H1 (cell line): Measurements from ENCODE around the gene CELF4. TPM values are rescaled to one million over a fixed set of nuclear protein-coding genes. Genes with fewer than 3 reads are reported as not detected.

Source experiments
- CTCF ChIA-PET: fragments of 300-600 bp; sonication (Branson Sonifier 250); formaldehyde crosslinking; loops from one replicate; lab custom pipeline; 2021; ENCODE audit not compliant: partially characterized antibody; lab: Charles Lee
- POLR2A ChIA-PET: fragments of 300-600 bp; sonication (Branson Sonifier 250); formaldehyde crosslinking; loops from one replicate; lab custom pipeline; 2021; ENCODE audit warnings: inconsistent platforms; ENCODE audit not compliant: partially characterized antibody; lab: Charles Lee
- DNase-seq, 2 experiments: peaks; one replicate each; pipeline versions ENCODE4 v3.0.0 to v3.0.0-alpha.2; 2010 to 2022; ENCODE audit warnings: low spot score in 2 of 2, low read depth in 1 of 2, mixed read lengths in 1 of 2
- FAIRE-seq: peaks from 2 replicates; lab custom pipeline; 2011; peaks lifted over from hg19 to GRCh38; lab: Jason Lieb, UNC
- H2AFZ ChIP-seq: 2 replicates; pipeline ENCODE4 v1.8.1; 2012; ENCODE audit warnings: low read length, inconsistent platforms
- H2AK5ac ChIP-seq: 2 replicates; pipeline ENCODE4 v1.6.1; 2013; ENCODE audit warnings: low read depth, low read length
- H2BK120ac ChIP-seq: replicated peaks from 2 replicates; pipeline ENCODE3; 2013; ENCODE audit warnings: low read depth, low read length, inconsistent platforms
- H2BK12ac ChIP-seq: 2 replicates; pipeline ENCODE4 v1.6.1; 2013; ENCODE audit warnings: low read depth, low read length
- H2BK15ac ChIP-seq: 2 replicates; pipeline ENCODE4 v1.6.1; 2013; ENCODE audit warnings: low read length
- H2BK20ac ChIP-seq: 2 replicates; pipeline ENCODE4 v1.6.1; 2013; ENCODE audit warnings: low read length
- H2BK5ac ChIP-seq: 2 replicates; pipeline ENCODE4 v1.6.1; 2013; ENCODE audit warnings: low read depth, low read length
- H3K14ac ChIP-seq: 2 replicates; pipeline ENCODE4 v1.6.1; 2013; ENCODE audit warnings: inconsistent platforms; ENCODE audit not compliant: insufficient read length
- H3K18ac ChIP-seq: 2 replicates; pipeline ENCODE4 v1.6.1; 2013; ENCODE audit warnings: low read length; ENCODE audit errors: extremely low read depth
- H3K23ac ChIP-seq: 2 replicates; pipeline ENCODE4 v1.6.1; 2013; ENCODE audit warnings: inconsistent platforms; ENCODE audit not compliant: insufficient read length
- H3K23me2 ChIP-seq: 2 replicates; pipeline ENCODE4 v1.6.1; 2013; ENCODE audit warnings: low read depth, low read length
- H3K27ac ChIP-seq: 2 replicates; pipeline ENCODE4 v1.6.1; 2011; ENCODE audit warnings: low read depth, low read length, inconsistent platforms
- H3K27me3 ChIP-seq, 4 experiments: replicated peaks in 1 of 4; 1 replicate in 1 of 4; 2 replicates in 3 of 4; pipeline versions ENCODE4 v1.6.1 to v1.8.1; 2011 to 2013; ENCODE audit warnings: low read length in 3 of 4, mild to moderate bottlenecking in 3 of 4, inconsistent platforms in 2 of 4, mixed read lengths in 2 of 4, moderate library complexity in 1 of 4; ENCODE audit not compliant: control insufficient read depth in 3 of 4, insufficient read depth in 3 of 4; ENCODE audit errors: extremely low read depth in 1 of 4
- H3K36me3 ChIP-seq, 4 experiments: 2 replicates each; pipeline versions ENCODE4 v1.6.1 to v1.8.1; 2011 to 2013; ENCODE audit warnings: mild to moderate bottlenecking in 4 of 4, low read length in 3 of 4, moderate library complexity in 2 of 4, control low read depth in 1 of 4, inconsistent platforms in 1 of 4; ENCODE audit not compliant: insufficient read depth in 4 of 4, control insufficient read depth in 2 of 4
- H3K4ac ChIP-seq: replicated peaks from 2 replicates; pipeline ENCODE3; 2013; ENCODE audit warnings: low read length, low read depth, mixed read lengths, inconsistent platforms; ENCODE audit not compliant: insufficient read length
- H3K4me1 ChIP-seq, 4 experiments: replicated peaks in 1 of 4; 1 replicate in 1 of 4; 2 replicates in 3 of 4; pipeline versions ENCODE4 v1.6.1 to v1.8.1; 2011 to 2013; ENCODE audit warnings: low read length in 3 of 4, inconsistent platforms in 2 of 4, mixed read lengths in 1 of 4; ENCODE audit not compliant: insufficient read depth in 4 of 4, control insufficient read depth in 3 of 4
- H3K4me2 ChIP-seq, 2 experiments: 2 replicates each; pipeline versions ENCODE4 v1.6.1 to v1.8.1; 2011 to 2013; ENCODE audit warnings: low read depth in 2 of 2, low read length in 2 of 2, control low read depth in 1 of 2, inconsistent platforms in 1 of 2, mild to moderate bottlenecking in 1 of 2; ENCODE audit not compliant: insufficient read depth in 1 of 2
- H3K4me3 ChIP-seq, 4 experiments: fragments of 200-600, 300-600 bp in 1 of 4; sonication (generic), shearing (Covaris generic), sonication (Bioruptor Twin) in 1 of 4; 2 replicates each; pipeline versions ENCODE4 v1.5.1 to v1.8.1; 2011 to 2016; ENCODE audit warnings: low read length in 4 of 4, low read depth in 3 of 4, control low read depth in 2 of 4, inconsistent platforms in 2 of 4, mild to moderate bottlenecking in 2 of 4, mixed read lengths in 1 of 4, moderate library complexity in 1 of 4; ENCODE audit not compliant: insufficient read depth in 2 of 4; ENCODE audit errors: extremely low read depth in 1 of 4
- H3K56ac ChIP-seq: replicated peaks from 2 replicates; pipeline ENCODE3; 2013; ENCODE audit warnings: low read depth, mild to moderate bottlenecking, mixed read lengths, low read length, inconsistent platforms; ENCODE audit not compliant: insufficient read length
- H3K79me1 ChIP-seq: 2 replicates; pipeline ENCODE4 v1.6.1; 2013; ENCODE audit warnings: low read depth, low read length, control low read depth
- H3K79me2 ChIP-seq, 2 experiments: 2 replicates each; pipeline versions ENCODE4 v1.6.1 to v1.8.1; 2012 to 2013; ENCODE audit warnings: low read length in 2 of 2, mild to moderate bottlenecking in 2 of 2, inconsistent platforms in 1 of 2; ENCODE audit not compliant: insufficient read depth in 2 of 2, control insufficient read depth in 1 of 2
- H3K9ac ChIP-seq, 4 experiments: replicated peaks in 1 of 4; 1 replicate in 1 of 4; 2 replicates in 3 of 4; pipeline versions ENCODE4 v1.6.1 to v1.8.1; 2011 to 2013; ENCODE audit warnings: low read depth in 3 of 4, low read length in 3 of 4, control low read depth in 2 of 4, mild to moderate bottlenecking in 2 of 4, moderate library complexity in 2 of 4, inconsistent platforms in 1 of 4; ENCODE audit errors: extremely low read depth in 1 of 4
- H3K9me3 ChIP-seq, 2 experiments: 2 replicates each; pipeline versions ENCODE4 v1.6.1 to v1.8.1; 2012 to 2013; ENCODE audit warnings: mild to moderate bottlenecking in 2 of 2, moderate library complexity in 2 of 2, control low read depth in 1 of 2, inconsistent platforms in 1 of 2, low read depth in 1 of 2, low read length in 1 of 2, mixed read lengths in 1 of 2; ENCODE audit not compliant: insufficient read depth in 2 of 2
- H4K20me1 ChIP-seq, 2 experiments: replicated peaks in 1 of 2; 2 replicates each; pipeline versions ENCODE3 to v1.8.1; 2011 to 2013; ENCODE audit warnings: inconsistent platforms in 2 of 2, low read length in 2 of 2, mild to moderate bottlenecking in 1 of 2; ENCODE audit not compliant: insufficient read depth in 2 of 2, control insufficient read depth in 1 of 2
- H4K5ac ChIP-seq: 2 replicates; pipeline ENCODE4 v1.6.1; 2013; ENCODE audit warnings: low read length, low read depth, mixed read lengths, inconsistent platforms; ENCODE audit not compliant: insufficient read length
- H4K8ac ChIP-seq: 2 replicates; pipeline ENCODE4 v1.8.0; 2013; ENCODE audit warnings: mild to moderate bottlenecking, moderate library complexity, low read length, inconsistent platforms; ENCODE audit not compliant: insufficient read depth; ENCODE audit errors: extremely low read depth
- H4K91ac ChIP-seq: replicated peaks from 2 replicates; pipeline ENCODE3; 2013; ENCODE audit warnings: low read length, mixed read lengths, inconsistent platforms; ENCODE audit not compliant: insufficient read length
- BACH1 ChIP-seq: IDR thresholded peaks from 2 replicates; pipeline ENCODE4 v1.6.1; 2012; ENCODE audit warnings: low read length, improper control_type of control experiment
- BCL11A ChIP-seq, 2 experiments: IDR thresholded peaks; one replicate each; pipeline ENCODE4 v1.6.1; 2011; ENCODE audit warnings: low read depth in 2 of 2, low read length in 2 of 2, mild to moderate bottlenecking in 2 of 2
- CBX5 ChIP-seq: fragments of 300-800, 300-1000 bp; sonication (generic); IDR thresholded peaks from 2 replicates; pipeline ENCODE4 v1.7.1; 2016; ENCODE audit warnings: antibody characterized with exemption, low read length, low read depth
- CBX8 ChIP-seq: fragments of 300-800, 300-1000 bp; sonication (generic); IDR thresholded peaks from 2 replicates; pipeline ENCODE4 v1.7.1; 2016; ENCODE audit warnings: low read depth, low read length, borderline replicate concordance
- EGR1 ChIP-seq: IDR thresholded peaks from 2 replicates; pipeline ENCODE4 v1.6.1; 2011; ENCODE audit warnings: low read depth, low read length, borderline replicate concordance
- POLR2AphosphoS5 ChIP-seq: IDR thresholded peaks from 2 replicates; pipeline ENCODE4 v1.6.1; 2011; ENCODE audit warnings: low read depth, low read length
- TAF7 ChIP-seq: optimal IDR thresholded peaks from 2 replicates; pipeline ENCODE3; 2011; ENCODE audit warnings: low read depth, mild to moderate bottlenecking, inconsistent platforms, low read length, moderate library complexity, borderline replicate concordance
- ZNF274 ChIP-seq: IDR thresholded peaks from 2 replicates; pipeline ENCODE4 v1.7.0; 2012; ENCODE audit warnings: low read length, borderline replicate concordance; ENCODE audit errors: extremely low read depth
- WGBS, 2 experiments: shearing (Covaris generic) in 1 of 2; methylation state at CpG; one replicate each; pipeline versions ENCODE4 v1.1.6 to v1.1.7; 2013 to 2015; ENCODE audit warnings: low lambda C conversion rate in 2 of 2, mixed read lengths in 2 of 2, inconsistent platforms in 1 of 2, low coverage in 1 of 2, missing lambda C conversion rate in 1 of 2; ENCODE audit not compliant: insufficient replicate concordance in 2 of 2, insufficient coverage in 1 of 2, insufficient read length in 1 of 2; ENCODE audit errors: extremely low coverage in 1 of 2, missing lambda C conversion rate in 1 of 2; 5-methylcytosine and 5-hydroxymethylcytosine counted together
- polyA plus RNA-seq, 7 experiments: library from polyadenylated mRNA; depleted of rRNA in 3 of 7; stranded (reverse) in 5 of 7; unstranded in 2 of 7; fragments of >200 nt in 5 of 7; fragments of 200-250 nt in 2 of 7; gene quantifications; 1 replicate in 5 of 7; 2 replicates in 1 of 7; 4 replicates in 1 of 7; pipeline versions ENCODE4 v1.2.1 to v1.2.3, GENCODE V29; 2011 to 2013; ENCODE audit warnings: missing spikeins in 2 of 7, mixed read lengths in 2 of 7
- total RNA-seq: library from RNA; stranded (reverse); fragmentation: NEBNext Ultra II Directional; extraction: Animal tissue kit (Norgen Biotek cat#: 25700); gene quantifications from 2 replicates; pipeline ENCODE4 v1.2.1, GENCODE V29; 2021
- TF ChIP-seq, protein P1 (sequence below): IDR thresholded peaks from 2 replicates; pipeline ENCODE4 v1.6.1; 2012; ENCODE audit warnings: inconsistent platforms

CELF4 gene
- total and polyA plus RNA-seq, 2 of the 8 experiments (the other 6 are each of a cell fraction or from before 2014, with no cell fraction given), result 1.6 to 3.4 TPM

GRCh38 chr18:37318360-37319355 lies 246.9 kb downstream of the CELF4 start:
- CTCF ChIA-PET, result interaction anchor here (0.6 to 1.4 kb wide), 9 partner anchors 11 to 376 kb away, joined by 3 to 5 read pairs (median 3); no protein-coding TSS in a partner anchor
- 87% methylated on average over 16 of the region's 16 CpGs; no CpG with 5 or more reads in 1 of the 2 experiments for WGBS, 2 experiments
- H2BK5ac ChIP-seq, result no peak overlapping the region; the same call in 1 of the 2 replicates
- no peak overlapping the region for H3K4me2 ChIP-seq
- H4K20me1 ChIP-seq, result peaks cover 0 to 3% of the 10 kb centered on the region in 2 experiments
- no peaks in the 10 kb centered on the region for H3K79me2 ChIP-seq
- H3K36me3 ChIP-seq, result no peaks in the 10 kb centered on the region
- H3K23ac ChIP-seq, result no peak overlapping the region
- POLR2A ChIA-PET, result no interaction called here
- no peak overlapping the region for H3K4me3 ChIP-seq
- no peak overlapping the region for H2BK20ac ChIP-seq
- no peak overlapping the region; the same call in 1 of the 2 replicates for H4K8ac ChIP-seq
- H2AK5ac ChIP-seq, result no peak overlapping the region
- H2AFZ ChIP-seq, result no peak overlapping the region
- H4K91ac ChIP-seq, result no peak overlapping the region
- no peak overlapping the region for H3K14ac ChIP-seq
- no peak for FAIRE-seq
- H3K9me3 ChIP-seq, result no peaks in the 10 kb centered on the region
- H4K5ac ChIP-seq, result no peak overlapping the region
- no peak overlapping the region for H3K18ac ChIP-seq
- no peak overlapping the region for H3K9ac ChIP-seq
- no peaks in the 10 kb centered on the region for H3K79me1 ChIP-seq
- H3K27ac ChIP-seq, result no peak overlapping the region
- H3K4ac ChIP-seq, result no peak overlapping the region
- DNase-seq, result no peak
- H3K56ac ChIP-seq, result no peak overlapping the region
- no peak overlapping the region; the same call in 1 of the 2 replicates for H2BK12ac ChIP-seq
- peaks cover 2% of the 10 kb centered on the region; the same call in 1 of the 2 replicates for H3K23me2 ChIP-seq
- H2BK120ac ChIP-seq, result no peak overlapping the region
- H3K27me3 ChIP-seq, result no peaks in the 10 kb centered on the region
- no peak overlapping the region for H2BK15ac ChIP-seq
- H3K4me1 ChIP-seq, result peaks cover 0 to 10% (median 5%) of the 10 kb centered on the region in 4 experiments; a peak in 6 of 7 replicates
- TF ChIP-seq BCL11A (IDR thresholded peaks at IDR 0.05; ENCODE audit: low read depth in 2 of 2, low read length in 2 of 2), result no peak
- TF ChIP-seq ZNF274, result no peak
- TF ChIP-seq, protein P1, sequence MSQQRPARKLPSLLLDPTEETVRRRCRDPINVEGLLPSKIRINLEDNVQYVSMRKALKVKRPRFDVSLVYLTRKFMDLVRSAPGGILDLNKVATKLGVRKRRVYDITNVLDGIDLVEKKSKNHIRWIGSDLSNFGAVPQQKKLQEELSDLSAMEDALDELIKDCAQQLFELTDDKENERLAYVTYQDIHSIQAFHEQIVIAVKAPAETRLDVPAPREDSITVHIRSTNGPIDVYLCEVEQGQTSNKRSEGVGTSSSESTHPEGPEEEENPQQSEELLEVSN, result no peak
- TF ChIP-seq CBX5, result no peak
- TF ChIP-seq EGR1, result no peak
- no peak for TF ChIP-seq BACH1
- no peak for TF ChIP-seq TAF7
- TF ChIP-seq CBX8, result no peak
- TF ChIP-seq POLR2AphosphoS5, result no peak
